NCI-H774 (cell line): Measurements from ENCODE around the gene CCP110.

ENCODE experiments used
- DNase-seq: peaks from one replicate; lab custom pipeline; 2025; lab: John Stamatoyannopoulos, UW

The CCP110 gene

DNA sequence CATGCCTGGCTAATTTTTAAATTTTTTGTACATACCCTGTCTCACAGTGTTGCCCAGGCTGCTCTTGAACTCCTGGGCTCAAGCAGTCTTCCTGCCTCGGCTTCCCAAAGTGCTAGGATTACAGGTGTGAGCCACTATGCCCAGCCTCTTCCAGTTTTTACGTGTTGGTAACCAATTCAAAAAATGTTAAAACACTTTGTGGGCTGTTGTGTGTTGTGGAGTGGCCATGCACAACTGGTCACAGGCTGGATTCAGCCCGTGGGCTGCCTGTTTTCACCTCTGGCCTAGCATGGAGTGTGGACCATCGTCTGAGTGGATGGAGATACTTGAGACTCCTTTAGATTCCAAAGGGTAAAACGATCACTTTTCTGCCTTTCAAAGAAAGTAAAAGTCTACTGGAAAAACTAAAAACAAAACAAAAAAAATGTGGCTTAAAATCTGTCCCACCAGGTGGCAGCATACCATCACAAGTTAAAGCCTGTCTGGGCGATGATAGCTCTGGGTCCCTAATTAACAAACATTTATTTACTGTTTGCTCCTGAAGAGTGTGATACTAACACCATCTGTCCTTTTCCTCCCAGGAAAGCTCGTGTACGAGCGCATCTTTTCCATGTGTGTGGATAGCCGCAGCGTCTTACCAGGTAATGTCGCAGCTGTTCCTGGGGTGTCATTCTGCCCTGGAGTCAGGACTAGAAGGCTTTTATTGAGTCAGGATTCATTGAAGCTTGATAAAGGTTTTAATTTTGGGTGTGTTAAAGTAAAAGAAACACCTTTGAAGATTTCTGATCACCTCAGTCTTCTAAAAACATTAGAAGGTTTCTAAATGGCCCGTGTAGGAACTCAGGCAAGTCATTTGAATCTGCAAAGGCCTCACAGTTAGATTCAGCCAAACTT is 77.6 kb downstream of the CCP110 start:
- peak; percentile 11 for DNase-seq
